Muscle layer of colon (tissue), 2 donors: ENCODE results near the gene GTPBP6.
"Not testable (repeated sequence)": the region's sequence is repeated elsewhere in the genome, so short reads cannot be mapped to it uniquely, and the experiment has no call there.

Source experiments
- H3K27ac ChIP-seq: one replicate; pipeline ENCODE4 v1.7.0; 2013; ENCODE audit warnings: low read depth, mild to moderate bottlenecking, low read length, moderate library complexity
- H3K27me3 ChIP-seq, 2 donors: one replicate each; pipeline ENCODE4 v1.7.0; 2013; ENCODE audit warnings: low read length in 2 of 2, mild to moderate bottlenecking in 2 of 2; ENCODE audit not compliant: insufficient read depth in 2 of 2, control insufficient read depth in 1 of 2
- H3K36me3 ChIP-seq: one replicate; pipeline ENCODE4 v1.7.0; 2013; ENCODE audit warnings: mild to moderate bottlenecking, low read length; ENCODE audit not compliant: insufficient read depth
- H3K4me1 ChIP-seq: one replicate; pipeline ENCODE4 v1.7.0; 2013; ENCODE audit warnings: mild to moderate bottlenecking, low read length; ENCODE audit not compliant: insufficient read depth
- H3K4me3 ChIP-seq, 2 donors: one replicate each; pipeline ENCODE4 v1.7.0; 2013; ENCODE audit warnings: low read length in 2 of 2, low read depth in 1 of 2, mild to moderate bottlenecking in 1 of 2, moderate library complexity in 1 of 2
- H3K9ac ChIP-seq: one replicate; pipeline ENCODE4 v1.7.0; 2013; ENCODE audit warnings: low read length
- H3K9me3 ChIP-seq: one replicate; pipeline ENCODE4 v1.7.0; 2013; ENCODE audit warnings: mild to moderate bottlenecking, low read length
- donor health status: abdominal sarcoma.
- donor health status: Adenocarcinoma of cecum.

The GTPBP6 gene

DNA sequence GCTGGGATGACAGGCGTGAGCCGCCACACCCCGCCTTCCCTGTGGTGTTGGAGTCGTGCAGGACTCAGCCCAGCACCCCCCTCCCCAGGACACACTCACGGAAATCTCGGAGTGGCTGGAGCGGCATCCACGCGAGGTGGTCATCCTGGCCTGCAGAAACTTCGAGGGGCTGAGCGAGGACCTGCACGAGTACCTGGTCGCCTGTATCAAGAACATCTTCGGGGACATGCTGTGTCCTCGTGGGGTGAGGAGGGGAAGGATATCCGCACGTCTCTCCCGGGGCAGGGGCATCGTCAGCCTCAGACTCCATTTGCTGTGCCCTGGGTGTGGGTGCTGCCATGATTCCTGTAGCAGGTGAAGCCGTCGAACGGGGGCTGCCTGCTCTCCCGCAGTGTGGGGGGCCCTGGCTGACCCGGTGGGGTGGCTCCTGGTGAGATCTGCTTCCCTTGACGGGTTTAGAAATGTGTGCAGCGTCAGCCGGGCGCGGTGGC is 27.1 kb downstream of the GTPBP6 start:
- H3K36me3 ChIP-seq: peaks cover 26% of the 10 kb centered on the region

DNA sequence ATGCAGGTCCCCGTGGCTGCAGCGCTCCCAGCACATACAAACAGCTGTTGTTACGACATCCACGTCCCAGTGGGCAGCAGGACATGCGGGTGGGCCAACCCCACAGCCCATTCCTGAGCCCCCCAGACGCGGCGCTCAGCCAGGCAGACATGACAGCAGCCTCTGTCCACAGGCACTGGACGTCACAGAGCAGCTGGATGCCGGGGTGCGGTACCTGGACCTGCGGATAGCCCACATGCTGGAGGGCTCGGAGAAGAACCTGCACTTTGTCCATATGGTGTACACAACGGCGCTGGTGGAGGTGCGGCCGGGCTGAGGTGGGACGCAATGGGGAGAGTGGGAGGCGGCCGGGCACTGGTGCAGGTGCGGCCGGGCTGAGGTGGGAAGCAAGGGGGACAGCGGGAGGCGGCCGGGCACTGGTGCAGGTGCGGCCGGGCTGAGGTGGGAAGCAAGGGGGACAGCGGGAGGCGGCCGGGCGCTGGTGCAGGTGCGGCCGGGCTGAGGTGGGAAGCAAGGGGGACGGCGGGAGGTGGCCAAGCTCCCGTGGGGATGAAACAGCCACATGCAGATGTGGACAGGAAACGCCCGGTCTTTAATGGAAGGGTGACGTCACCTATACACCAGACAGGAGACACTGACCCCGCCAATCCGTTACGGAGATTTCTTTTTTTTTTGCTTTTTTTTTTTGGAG is 28.0 kb downstream of the GTPBP6 start:
- no peak overlapping the region for H3K4me3 ChIP-seq
- H3K36me3 ChIP-seq: peaks cover 22% of the 10 kb centered on the region
- H3K27me3 ChIP-seq: no peaks in the 10 kb centered on the region
- H3K9ac ChIP-seq: no peak overlapping the region
- H3K27ac ChIP-seq: no peak overlapping the region
- no peaks in the 10 kb centered on the region for H3K4me1 ChIP-seq
- no peaks in the 10 kb centered on the region for H3K9me3 ChIP-seq

More for the DNA sequence above, 27.1 kb downstream of the GTPBP6 start:
- no peaks in the 10 kb centered on the region for H3K9me3 ChIP-seq
- no peak overlapping the region for H3K4me3 ChIP-seq
- H3K27me3 ChIP-seq: no peaks in the 10 kb centered on the region
- H3K9ac ChIP-seq: no peak overlapping the region
- H3K4me1 ChIP-seq: no peaks in the 10 kb centered on the region
- no peak overlapping the region for H3K27ac ChIP-seq

DNA sequence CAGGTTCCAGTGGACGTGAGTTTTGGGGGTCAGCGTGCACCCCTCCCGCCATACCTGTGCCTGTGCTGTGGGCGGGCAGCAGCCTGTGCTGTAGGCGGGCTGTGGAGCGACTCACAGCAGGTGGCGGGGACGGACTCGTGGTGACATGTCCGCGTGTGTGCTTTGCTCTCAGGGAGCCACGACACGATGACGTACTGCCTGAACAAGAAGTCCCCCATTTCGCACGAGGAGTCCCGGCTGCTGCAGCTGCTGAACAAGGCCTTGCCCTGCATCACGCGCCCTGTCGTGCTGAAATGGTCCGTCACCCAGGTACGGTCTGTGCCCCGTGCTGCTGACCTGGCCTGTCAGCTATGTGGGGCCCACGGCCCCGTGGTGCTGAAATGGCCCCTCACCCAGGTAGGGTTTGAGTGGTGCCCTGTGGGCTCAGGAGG is 30.0 kb downstream of the GTPBP6 start:
- Histone ChIP-seq H3K27ac (no peak overlapping the region), H3K4me1 (no peaks in the 10 kb centered on the region), H3K9ac (no peak overlapping the region), H3K36me3 (peaks cover 23% of the 10 kb centered on the region), H3K4me3 (no peak overlapping the region), H3K27me3 (no peaks in the 10 kb centered on the region), H3K9me3 (no peaks in the 10 kb centered on the region)

DNA sequence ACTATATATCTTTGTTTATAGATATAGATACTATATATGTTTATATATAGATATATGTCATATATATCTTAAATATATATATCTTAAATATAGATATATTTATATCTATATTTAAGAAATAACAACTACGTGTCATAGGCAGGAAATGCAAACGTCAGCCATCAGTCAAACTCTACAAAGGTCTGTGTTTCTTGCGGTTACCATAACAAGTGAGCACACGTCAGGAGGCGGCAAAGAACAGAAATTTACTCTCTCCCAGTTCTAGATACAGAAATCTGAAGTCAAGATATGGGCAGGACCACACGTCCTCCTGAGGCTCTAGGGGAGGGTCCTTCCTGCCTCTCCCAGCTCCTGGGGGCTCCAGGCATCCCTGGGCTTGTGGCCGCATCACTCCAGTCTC is 30.9 kb downstream of the GTPBP6 start:
- Histone ChIP-seq H3K4me1 (no peaks in the 10 kb centered on the region), H3K36me3 (peaks cover 14% of the 10 kb centered on the region), H3K9me3 (no peaks in the 10 kb centered on the region), H3K4me3 (no peak overlapping the region), H3K27me3 (no peaks in the 10 kb centered on the region), H3K27ac (no peak overlapping the region), H3K9ac (no peak overlapping the region)

DNA sequence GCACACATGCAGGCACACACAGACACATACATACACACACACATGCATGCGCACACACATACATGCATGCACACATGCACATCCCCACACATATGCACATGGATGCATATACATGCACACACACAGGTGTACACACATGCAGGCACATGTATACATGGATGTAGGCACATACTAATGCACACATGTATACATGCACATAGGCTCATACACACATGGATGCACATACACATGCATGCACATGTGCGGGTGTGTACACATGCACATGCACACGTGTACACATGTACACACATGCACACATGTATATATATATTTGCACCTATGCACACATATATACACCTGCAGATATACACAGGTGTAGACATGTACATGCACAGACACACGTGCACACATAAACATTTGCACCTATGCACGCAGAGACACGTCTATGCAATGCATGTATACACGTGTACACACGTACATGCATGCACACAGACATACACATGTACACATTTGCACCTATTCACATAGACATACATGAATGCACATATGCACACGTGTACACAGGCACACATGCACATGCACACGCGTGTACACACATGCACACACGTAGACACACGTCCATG is 33.4 kb downstream of the GTPBP6 start:
- peaks cover 10% of the 10 kb centered on the region for H3K36me3 ChIP-seq
- no peaks in the 10 kb centered on the region for H3K4me1 ChIP-seq
- no peak overlapping the region for H3K4me3 ChIP-seq
- no peaks in the 10 kb centered on the region for H3K27me3 ChIP-seq
- no peak overlapping the region for H3K9ac ChIP-seq
- no peaks in the 10 kb centered on the region for H3K9me3 ChIP-seq
- no peak overlapping the region for H3K27ac ChIP-seq

DNA sequence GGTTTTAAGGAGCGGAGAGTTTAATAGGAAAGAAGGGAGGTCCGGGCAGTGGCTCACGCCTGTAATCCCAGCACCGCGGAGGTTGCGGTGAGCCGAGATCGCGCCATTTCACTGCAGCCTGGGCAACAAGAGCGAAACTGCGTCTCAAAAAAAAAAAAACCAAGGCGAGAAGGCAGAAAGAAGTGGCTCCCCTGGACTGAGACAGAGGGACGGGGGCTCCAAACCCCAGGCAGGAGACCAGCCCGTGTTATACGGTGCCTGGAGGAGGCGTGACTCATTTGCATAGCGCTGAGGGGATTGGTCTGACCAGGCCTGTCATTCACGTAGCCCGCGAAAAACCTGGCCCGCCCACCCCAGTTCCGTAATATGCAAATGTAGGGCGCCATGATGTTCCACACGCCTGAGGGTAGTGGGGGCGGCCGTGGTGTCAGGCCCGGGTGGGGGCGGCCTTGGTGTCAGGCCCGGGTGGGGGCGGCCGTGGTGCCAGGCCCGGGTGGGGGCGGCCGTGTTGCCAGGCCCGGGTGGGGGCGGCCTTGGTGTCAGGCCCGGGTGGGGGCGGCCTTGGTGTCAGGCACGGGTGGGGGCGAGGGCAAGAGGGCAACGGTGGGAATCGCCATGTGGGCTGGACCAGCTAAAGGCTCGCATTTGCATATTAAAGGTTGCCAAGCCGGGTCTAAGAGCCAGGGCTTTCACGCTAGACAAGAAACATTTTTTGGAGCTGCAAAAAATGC is 35.3 kb downstream of the GTPBP6 start:
- peaks cover 9% of the 10 kb centered on the region for H3K36me3 ChIP-seq
- peak overlapping the region; percentile 61 to 78 for H3K4me3 ChIP-seq
- no peak overlapping the region for H3K9ac ChIP-seq
- no peak overlapping the region for H3K27ac ChIP-seq
- H3K9me3 ChIP-seq: no peaks in the 10 kb centered on the region
- H3K27me3 ChIP-seq: no peaks in the 10 kb centered on the region
- no peaks in the 10 kb centered on the region for H3K4me1 ChIP-seq

DNA sequence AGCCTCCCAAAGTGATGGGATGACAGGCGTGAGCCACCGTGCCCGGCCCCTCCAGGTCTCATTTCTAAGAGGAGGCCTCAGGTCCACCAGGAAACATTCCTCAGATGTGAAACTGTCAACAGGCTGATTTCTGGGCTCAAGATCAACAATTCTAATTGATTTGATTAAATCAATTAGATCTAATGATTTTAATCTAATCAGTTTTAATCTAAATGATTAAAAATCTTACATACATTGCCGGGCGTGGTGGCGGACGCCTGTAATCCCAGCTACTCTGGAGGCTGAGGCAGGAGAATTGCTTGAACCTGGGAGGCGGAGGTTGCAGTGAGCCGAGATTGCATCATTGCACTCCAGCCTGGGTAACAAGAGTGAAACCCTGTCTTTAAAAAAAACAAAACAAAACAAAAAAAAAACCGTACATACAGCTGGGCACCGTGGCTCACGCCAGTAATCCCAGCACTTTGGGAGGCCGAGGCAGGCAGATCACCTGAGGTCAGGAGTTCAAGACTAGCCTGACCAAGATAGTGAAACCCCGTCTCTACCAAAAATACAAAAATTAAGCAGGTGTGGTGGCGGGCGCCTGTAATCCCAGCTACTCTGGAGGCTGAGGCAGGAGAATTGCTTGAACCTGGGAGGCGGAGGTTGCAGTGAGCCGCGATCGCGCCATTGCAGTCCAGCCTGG is 36.5 kb downstream of the GTPBP6 start:
- H3K27me3 ChIP-seq, H3K9ac ChIP-seq, H3K4me3 ChIP-seq, H3K4me1 ChIP-seq, H3K27ac ChIP-seq, H3K36me3 ChIP-seq, H3K9me3 ChIP-seq: not testable (repeated sequence)

DNA sequence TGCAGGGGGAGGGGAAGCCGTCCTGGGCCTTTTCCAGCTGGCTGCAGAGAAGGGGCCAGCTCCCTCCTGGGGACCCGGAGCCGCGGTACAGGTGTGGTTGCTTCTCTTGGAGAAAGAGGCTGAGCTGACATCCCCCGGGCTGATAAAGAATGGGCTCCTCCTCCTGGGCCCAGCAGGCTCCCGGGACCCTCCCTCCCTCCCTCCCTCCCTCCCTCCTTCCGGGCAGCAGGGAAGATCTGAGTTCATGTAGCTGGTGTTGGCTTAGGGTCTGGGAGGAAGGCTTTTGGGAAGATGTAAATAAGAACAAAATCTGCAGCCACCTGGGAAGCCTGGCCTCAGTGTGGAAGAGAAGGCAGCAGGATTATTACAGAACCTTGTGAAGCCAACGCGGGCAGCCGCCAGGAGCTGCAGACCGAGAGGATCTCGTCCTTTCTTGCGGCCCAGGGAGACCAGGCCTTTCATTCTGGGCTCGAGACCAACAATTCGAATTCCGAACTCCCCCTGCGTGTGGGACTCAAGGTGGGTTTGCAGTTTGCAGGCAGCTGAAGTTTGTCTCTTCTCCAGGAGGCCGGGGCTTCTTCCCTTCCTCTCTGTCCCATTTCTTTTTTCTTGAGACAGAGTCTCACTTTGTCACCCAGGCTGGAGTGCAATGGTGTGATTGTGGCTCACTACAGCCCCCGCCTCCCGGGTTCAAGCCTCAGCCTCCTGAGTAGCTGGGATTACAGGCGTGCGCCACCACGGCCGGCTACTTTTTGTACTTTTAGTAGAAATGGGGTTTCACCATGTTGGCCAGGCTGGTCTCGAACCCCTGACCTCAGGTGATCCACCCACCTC is 37.2 kb downstream of the GTPBP6 start, which contains the start of gene PLCXD1:
TSS of gene PLCXD1 (plus strand) at position 216 of the 834 bp plus-strand sequence. CDS start 2,807 bp downstream, outside the sequence.
- Histone ChIP-seq H3K4me1 (peaks cover 4% of the 10 kb centered on the region), H3K9me3 (no peaks in the 10 kb centered on the region), H3K27ac (no peak within 1 kb of the TSS), H3K9ac (no peak within 1 kb of the TSS), H3K36me3 (peaks cover 3% of the 10 kb centered on the region), H3K27me3 (peaks cover 0 to 8% of the 10 kb centered on the region in 2 donors), H3K4me3 (peak within 1 kb of the TSS in 1 of 2 donors; percentile 49)

DNA sequence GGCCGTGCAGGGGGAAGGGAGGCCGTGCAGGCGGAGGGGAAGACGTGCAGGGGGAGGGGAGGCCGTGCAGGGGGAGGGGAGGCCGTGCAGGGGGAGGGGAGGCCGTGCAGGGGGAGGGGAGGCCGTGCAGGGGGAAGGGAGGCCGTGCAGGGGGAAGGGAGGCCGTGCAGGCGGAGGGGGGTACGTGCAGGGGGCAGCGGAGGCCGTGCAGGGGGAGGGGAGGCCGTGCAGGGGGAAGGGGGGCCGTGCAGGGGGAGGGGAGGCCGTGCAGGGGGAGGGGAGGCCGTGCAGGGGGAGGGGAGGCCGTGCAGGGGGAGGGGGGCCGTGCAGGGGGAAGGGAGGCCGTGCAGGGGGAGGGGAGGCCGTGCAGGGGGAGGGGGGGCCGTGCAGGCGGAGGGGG is 37.9 kb downstream of the GTPBP6 start:
- H3K4me1 ChIP-seq, H3K9ac ChIP-seq, H3K36me3 ChIP-seq, H3K9me3 ChIP-seq, H3K4me3 ChIP-seq, H3K27ac ChIP-seq: not testable (repeated sequence)
- H3K27me3 ChIP-seq: peaks cover 0 to 15% of the 10 kb centered on the region in 2 donors

DNA sequence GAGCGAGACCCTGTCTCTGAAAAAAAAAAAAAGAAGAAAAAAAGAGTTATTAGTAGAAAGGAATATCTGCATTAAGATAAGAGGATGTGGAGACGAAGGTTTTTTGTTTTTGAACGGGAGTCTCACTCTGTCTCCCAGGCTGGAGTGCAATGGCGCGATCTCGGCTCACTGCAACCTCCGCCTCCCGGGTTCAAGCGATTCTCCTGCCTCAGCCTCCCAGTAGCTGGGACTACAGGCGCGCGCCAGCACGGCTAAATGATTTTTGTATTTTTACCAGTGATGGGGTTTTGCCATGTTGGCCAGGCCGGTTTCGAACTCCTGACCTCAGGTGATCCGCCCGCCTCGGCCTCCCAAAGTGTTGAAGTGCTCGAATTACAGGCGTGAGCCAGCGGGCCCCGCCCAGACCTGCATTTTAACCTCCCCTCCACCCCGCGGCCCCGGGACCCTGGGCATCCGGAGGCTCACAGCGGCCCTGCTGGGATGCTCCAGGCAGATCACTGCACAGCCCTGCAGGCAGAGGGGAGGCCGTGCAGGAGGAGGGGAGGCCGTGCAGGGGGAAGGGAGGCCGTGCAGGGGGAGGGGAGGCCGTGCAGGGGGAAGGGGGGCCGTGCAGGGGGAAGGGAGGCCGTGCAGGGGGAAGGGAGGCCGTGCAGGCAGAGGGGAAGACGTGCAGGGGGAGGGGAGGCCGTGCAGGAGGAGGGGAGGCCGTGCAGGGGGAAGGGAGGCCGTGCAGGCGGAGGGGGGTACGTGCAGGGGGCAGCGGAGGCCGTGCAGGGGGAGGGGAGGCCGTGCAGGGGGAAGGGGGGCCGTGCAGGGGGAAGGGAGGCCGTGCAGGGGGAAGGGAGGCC is 38.6 kb downstream of the GTPBP6 start:
- not testable (repeated sequence) for H3K4me1 ChIP-seq, H3K27ac ChIP-seq

More for the DNA sequence above, 38.6 kb downstream of the GTPBP6 start:
- H3K9ac ChIP-seq, H3K36me3 ChIP-seq, H3K9me3 ChIP-seq, H3K4me3 ChIP-seq: not testable (repeated sequence)
- H3K27me3 ChIP-seq: peaks cover 0 to 17% of the 10 kb centered on the region in 2 donors
